H1 (cell line): ENCODE measurements around the gene TDP1. TPM values are rescaled to one million over a fixed set of nuclear protein-coding genes. Genes with fewer than 3 reads are reported as not detected.

ENCODE experiments used
- NRF1 ChIP-seq: IDR thresholded peaks from 2 replicates; pipeline ENCODE4 v1.6.1; 2011; ENCODE audit warnings: mild to moderate bottlenecking, low read depth, low read length, improper control_type of control experiment
- RFX5 ChIP-seq: IDR thresholded peaks from 2 replicates; pipeline ENCODE4 v1.6.1; 2011; ENCODE audit warnings: low read depth, low read length, improper control_type of control experiment, borderline replicate concordance
- polyA plus RNA-seq, 7 experiments: library from polyadenylated mRNA; depleted of rRNA in 3 of 7; stranded (reverse) in 5 of 7; unstranded in 2 of 7; fragments of >200 nt in 5 of 7; fragments of 200-250 nt in 2 of 7; gene quantifications; 1 replicate in 5 of 7; 2 replicates in 1 of 7; 4 replicates in 1 of 7; pipeline versions ENCODE4 v1.2.1 to v1.2.3, GENCODE V29; 2011 to 2013; ENCODE audit warnings: missing spikeins in 2 of 7, mixed read lengths in 2 of 7
- total RNA-seq: library from RNA; stranded (reverse); fragmentation: NEBNext Ultra II Directional; extraction: Animal tissue kit (Norgen Biotek cat#: 25700); gene quantifications from 2 replicates; pipeline ENCODE4 v1.2.1, GENCODE V29; 2021
- TF ChIP-seq, protein P1 (sequence below): IDR thresholded peaks from 2 replicates; pipeline ENCODE4 v1.6.1; 2012; ENCODE audit warnings: inconsistent platforms

TDP1 gene
- total and polyA plus RNA-seq, 2 of the 8 experiments (the other 6 are each of a cell fraction or from before 2014, with no cell fraction given) = 32.2 to 69.9 TPM

- TF ChIP-seq, protein P1, sequence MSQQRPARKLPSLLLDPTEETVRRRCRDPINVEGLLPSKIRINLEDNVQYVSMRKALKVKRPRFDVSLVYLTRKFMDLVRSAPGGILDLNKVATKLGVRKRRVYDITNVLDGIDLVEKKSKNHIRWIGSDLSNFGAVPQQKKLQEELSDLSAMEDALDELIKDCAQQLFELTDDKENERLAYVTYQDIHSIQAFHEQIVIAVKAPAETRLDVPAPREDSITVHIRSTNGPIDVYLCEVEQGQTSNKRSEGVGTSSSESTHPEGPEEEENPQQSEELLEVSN = no peak
- TF ChIP-seq RFX5 = no peak
- TF ChIP-seq NRF1 = no peak
Observed at GRCh38 chr14:89960914-89961313, 5.2 kb downstream of the TDP1 start (continued).
